K562 (cell line): ENCODE data around the gene MKRN1. TPM values are rescaled to one million over a fixed set of nuclear protein-coding genes. Genes with fewer than 3 reads are reported as not detected.

ENCODE experiments used
- E2F3 ChIP-seq: fragments of 250-450 bp; sonication (Bioruptor Pico); IDR thresholded peaks from 2 replicates; pipeline ENCODE4 v1.4.0; 2020; ENCODE audit warnings: mild to moderate bottlenecking
- HMG20B ChIP-seq: fragments of 250-450 bp; sonication (Bioruptor Pico); IDR thresholded peaks from 2 replicates; pipeline ENCODE4 v1.5.0; 2021; ENCODE audit warnings: mild to moderate bottlenecking
- NFE2L1 ChIP-seq: fragments of 450-650 bp; IDR thresholded peaks from 2 replicates; pipeline ENCODE4 v1.6.1; 2016; ENCODE audit warnings: missing genetic modification characterization, low read depth, mild to moderate bottlenecking, missing compliant biosample characterization, moderate library complexity, borderline replicate concordance
- SIRT6 ChIP-seq: IDR thresholded peaks from one replicate; pipeline ENCODE4 v1.6.1; 2012; ENCODE audit warnings: low read depth, mild to moderate bottlenecking, control low read depth, inconsistent platforms, low read length, moderate library complexity
- ZNF551 ChIP-seq: fragments of 250-450 bp; sonication (Bioruptor Pico); IDR thresholded peaks from 2 replicates; pipeline ENCODE4 v1.5.0; 2021; ENCODE audit warnings: mild to moderate bottlenecking, moderate library complexity
- polyA plus RNA-seq, 8 experiments: library from polyadenylated mRNA; depleted of rRNA in 4 of 8; stranded (reverse) in 5 of 8; unstranded in 3 of 8; fragments of >200 nt; fragmentation: Nextera tagmentation in 2 of 8; fragmentation: Illumina TruSeq in 1 of 8; extraction: Ambion mirVana in 2 of 8; extraction: Trizol in 1 of 8; gene quantifications; 2 replicates each; pipeline versions ENCODE4 v1.2.1 to v1.2.3, GENCODE V29; 2011 to 2014; ENCODE audit warnings: inconsistent platforms in 1 of 8, missing spikeins in 1 of 8
- total RNA-seq, 7 experiments: library from RNA; depleted of rRNA in 6 of 7; stranded (reverse); fragments of >200 nt in 6 of 7; fragmentation: Illumina TruSeq in 2 of 7; extraction: Trizol in 2 of 7; gene quantifications; 2 replicates each; pipeline versions ENCODE4 v1.2.1 to v1.2.3, GENCODE V29; 2011 to 2021; ENCODE audit warnings: low replicate concordance in 1 of 7
- TF ChIP-seq, protein P1 (sequence below), 2 experiments: fragments of 450-650 bp in 1 of 2; IDR thresholded peaks; 2 replicates each; pipeline ENCODE4 v1.6.1; 2011 to 2017; ENCODE audit warnings: low read depth in 2 of 2, antibody characterized with exemption in 1 of 2, borderline replicate concordance in 1 of 2, low read length in 1 of 2, mild to moderate bottlenecking in 1 of 2, mixed read lengths in 1 of 2; ENCODE audit not compliant: control insufficient read depth in 1 of 2
- TF ChIP-seq, protein P2 (sequence below): sonication (generic); IDR thresholded peaks from 2 replicates; pipeline ENCODE4 v1.6.1; 2016
- TF ChIP-seq, protein P3 (sequence below): sonication (generic); formaldehyde crosslinking; IDR thresholded peaks from 2 replicates; pipeline ENCODE4 v1.8.0; 2022; ENCODE audit warnings: mild to moderate bottlenecking, missing genetic modification reagents
- TF ChIP-seq, protein P4 (sequence below), 2 experiments: fragments of 450-650 bp in 1 of 2; sonication (generic) in 1 of 2; formaldehyde crosslinking in 1 of 2; IDR thresholded peaks in 1 of 2; conservative IDR thresholded peaks in 1 of 2; 2 replicates each; pipeline versions ENCODE4 v1.6.1 to v1.8.1; 2016 to 2023; ENCODE audit warnings: mild to moderate bottlenecking in 2 of 2, moderate library complexity in 2 of 2, inconsistent platforms in 1 of 2, missing genetic modification reagents in 1 of 2
- TF ChIP-seq, protein P5 (sequence below): fragments of 450-650 bp; IDR thresholded peaks from 2 replicates; pipeline ENCODE4 v1.6.1; 2018; ENCODE audit not compliant: partially characterized antibody

The MKRN1 gene
- total and polyA plus RNA-seq, 9 of the 15 experiments (the other 6 are each of a cell fraction or from before 2014, with no cell fraction given) = 30.5 to 90.3 (median 76.0) TPM

DNA sequence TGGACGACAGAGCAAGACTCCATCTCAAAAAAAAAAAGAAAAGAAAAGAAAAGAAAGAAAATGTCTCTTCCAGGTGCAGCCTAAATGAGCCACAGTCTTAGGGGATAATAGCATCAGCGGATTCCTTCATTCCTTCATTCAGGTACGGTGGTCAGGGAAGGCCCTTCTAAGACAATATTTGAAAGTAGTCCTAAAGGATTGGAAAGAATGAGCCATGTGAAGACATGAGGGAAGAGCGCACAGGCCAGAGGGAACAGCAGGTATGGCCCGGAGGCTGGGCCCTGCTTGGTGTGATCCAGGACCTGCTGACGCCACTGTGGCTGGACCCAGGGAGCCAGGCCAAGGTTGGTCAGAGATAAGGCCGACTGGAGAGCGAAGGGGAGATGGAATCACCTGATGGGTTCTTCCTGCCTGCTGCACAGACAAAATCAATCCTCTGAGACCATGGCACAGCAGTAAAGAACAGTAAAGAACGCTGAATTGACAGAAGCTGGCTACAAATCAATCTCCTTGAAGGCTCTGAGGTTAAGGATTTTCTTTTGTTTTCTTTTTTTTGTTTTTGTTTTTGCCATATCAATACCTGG, 16.3 kb upstream of the MKRN1 start (continued):
- TF ChIP-seq, protein P1, sequence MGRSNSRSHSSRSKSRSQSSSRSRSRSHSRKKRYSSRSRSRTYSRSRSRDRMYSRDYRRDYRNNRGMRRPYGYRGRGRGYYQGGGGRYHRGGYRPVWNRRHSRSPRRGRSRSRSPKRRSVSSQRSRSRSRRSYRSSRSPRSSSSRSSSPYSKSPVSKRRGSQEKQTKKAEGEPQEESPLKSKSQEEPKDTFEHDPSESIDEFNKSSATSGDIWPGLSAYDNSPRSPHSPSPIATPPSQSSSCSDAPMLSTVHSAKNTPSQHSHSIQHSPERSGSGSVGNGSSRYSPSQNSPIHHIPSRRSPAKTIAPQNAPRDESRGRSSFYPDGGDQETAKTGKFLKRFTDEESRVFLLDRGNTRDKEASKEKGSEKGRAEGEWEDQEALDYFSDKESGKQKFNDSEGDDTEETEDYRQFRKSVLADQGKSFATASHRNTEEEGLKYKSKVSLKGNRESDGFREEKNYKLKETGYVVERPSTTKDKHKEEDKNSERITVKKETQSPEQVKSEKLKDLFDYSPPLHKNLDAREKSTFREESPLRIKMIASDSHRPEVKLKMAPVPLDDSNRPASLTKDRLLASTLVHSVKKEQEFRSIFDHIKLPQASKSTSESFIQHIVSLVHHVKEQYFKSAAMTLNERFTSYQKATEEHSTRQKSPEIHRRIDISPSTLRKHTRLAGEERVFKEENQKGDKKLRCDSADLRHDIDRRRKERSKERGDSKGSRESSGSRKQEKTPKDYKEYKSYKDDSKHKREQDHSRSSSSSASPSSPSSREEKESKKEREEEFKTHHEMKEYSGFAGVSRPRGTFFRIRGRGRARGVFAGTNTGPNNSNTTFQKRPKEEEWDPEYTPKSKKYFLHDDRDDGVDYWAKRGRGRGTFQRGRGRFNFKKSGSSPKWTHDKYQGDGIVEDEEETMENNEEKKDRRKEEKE (IDR thresholded peaks at IDR 0.05; ENCODE audit: borderline replicate concordance in 1 of 2, control insufficient read depth in 1 of 2, low read depth in 2 of 2, low read length in 1 of 2) = no peak
- TF ChIP-seq SIRT6 = no peak
- no peak for TF ChIP-seq HMG20B (CRISPR knock-in tag)
- TF ChIP-seq, protein P2, sequence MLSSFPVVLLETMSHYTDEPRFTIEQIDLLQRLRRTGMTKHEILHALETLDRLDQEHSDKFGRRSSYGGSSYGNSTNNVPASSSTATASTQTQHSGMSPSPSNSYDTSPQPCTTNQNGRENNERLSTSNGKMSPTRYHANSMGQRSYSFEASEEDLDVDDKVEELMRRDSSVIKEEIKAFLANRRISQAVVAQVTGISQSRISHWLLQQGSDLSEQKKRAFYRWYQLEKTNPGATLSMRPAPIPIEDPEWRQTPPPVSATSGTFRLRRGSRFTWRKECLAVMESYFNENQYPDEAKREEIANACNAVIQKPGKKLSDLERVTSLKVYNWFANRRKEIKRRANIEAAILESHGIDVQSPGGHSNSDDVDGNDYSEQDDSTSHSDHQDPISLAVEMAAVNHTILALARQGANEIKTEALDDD = no peak
- TF ChIP-seq E2F3 (CRISPR knock-in tag) = no peak
- no peak for TF ChIP-seq ZNF551 (CRISPR knock-in tag)
- TF ChIP-seq NFE2L1 (tag) = no peak
- TF ChIP-seq, protein P3, sequence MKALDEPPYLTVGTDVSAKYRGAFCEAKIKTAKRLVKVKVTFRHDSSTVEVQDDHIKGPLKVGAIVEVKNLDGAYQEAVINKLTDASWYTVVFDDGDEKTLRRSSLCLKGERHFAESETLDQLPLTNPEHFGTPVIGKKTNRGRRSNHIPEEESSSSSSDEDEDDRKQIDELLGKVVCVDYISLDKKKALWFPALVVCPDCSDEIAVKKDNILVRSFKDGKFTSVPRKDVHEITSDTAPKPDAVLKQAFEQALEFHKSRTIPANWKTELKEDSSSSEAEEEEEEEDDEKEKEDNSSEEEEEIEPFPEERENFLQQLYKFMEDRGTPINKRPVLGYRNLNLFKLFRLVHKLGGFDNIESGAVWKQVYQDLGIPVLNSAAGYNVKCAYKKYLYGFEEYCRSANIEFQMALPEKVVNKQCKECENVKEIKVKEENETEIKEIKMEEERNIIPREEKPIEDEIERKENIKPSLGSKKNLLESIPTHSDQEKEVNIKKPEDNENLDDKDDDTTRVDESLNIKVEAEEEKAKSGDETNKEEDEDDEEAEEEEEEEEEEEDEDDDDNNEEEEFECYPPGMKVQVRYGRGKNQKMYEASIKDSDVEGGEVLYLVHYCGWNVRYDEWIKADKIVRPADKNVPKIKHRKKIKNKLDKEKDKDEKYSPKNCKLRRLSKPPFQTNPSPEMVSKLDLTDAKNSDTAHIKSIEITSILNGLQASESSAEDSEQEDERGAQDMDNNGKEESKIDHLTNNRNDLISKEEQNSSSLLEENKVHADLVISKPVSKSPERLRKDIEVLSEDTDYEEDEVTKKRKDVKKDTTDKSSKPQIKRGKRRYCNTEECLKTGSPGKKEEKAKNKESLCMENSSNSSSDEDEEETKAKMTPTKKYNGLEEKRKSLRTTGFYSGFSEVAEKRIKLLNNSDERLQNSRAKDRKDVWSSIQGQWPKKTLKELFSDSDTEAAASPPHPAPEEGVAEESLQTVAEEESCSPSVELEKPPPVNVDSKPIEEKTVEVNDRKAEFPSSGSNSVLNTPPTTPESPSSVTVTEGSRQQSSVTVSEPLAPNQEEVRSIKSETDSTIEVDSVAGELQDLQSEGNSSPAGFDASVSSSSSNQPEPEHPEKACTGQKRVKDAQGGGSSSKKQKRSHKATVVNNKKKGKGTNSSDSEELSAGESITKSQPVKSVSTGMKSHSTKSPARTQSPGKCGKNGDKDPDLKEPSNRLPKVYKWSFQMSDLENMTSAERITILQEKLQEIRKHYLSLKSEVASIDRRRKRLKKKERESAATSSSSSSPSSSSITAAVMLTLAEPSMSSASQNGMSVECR (CRISPR knock-in tag) = no peak
- TF ChIP-seq, protein P4, sequence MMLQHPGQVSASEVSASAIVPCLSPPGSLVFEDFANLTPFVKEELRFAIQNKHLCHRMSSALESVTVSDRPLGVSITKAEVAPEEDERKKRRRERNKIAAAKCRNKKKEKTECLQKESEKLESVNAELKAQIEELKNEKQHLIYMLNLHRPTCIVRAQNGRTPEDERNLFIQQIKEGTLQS (IDR thresholded peaks at IDR 0.05) = 0 out of 2 replicates have a peak, but pooled peaks have one; percentile 15
- TF ChIP-seq, protein P4 (CRISPR knock-in tag; conservative IDR thresholded peaks at IDR 0.05) = no peak
- TF ChIP-seq, protein P5, sequence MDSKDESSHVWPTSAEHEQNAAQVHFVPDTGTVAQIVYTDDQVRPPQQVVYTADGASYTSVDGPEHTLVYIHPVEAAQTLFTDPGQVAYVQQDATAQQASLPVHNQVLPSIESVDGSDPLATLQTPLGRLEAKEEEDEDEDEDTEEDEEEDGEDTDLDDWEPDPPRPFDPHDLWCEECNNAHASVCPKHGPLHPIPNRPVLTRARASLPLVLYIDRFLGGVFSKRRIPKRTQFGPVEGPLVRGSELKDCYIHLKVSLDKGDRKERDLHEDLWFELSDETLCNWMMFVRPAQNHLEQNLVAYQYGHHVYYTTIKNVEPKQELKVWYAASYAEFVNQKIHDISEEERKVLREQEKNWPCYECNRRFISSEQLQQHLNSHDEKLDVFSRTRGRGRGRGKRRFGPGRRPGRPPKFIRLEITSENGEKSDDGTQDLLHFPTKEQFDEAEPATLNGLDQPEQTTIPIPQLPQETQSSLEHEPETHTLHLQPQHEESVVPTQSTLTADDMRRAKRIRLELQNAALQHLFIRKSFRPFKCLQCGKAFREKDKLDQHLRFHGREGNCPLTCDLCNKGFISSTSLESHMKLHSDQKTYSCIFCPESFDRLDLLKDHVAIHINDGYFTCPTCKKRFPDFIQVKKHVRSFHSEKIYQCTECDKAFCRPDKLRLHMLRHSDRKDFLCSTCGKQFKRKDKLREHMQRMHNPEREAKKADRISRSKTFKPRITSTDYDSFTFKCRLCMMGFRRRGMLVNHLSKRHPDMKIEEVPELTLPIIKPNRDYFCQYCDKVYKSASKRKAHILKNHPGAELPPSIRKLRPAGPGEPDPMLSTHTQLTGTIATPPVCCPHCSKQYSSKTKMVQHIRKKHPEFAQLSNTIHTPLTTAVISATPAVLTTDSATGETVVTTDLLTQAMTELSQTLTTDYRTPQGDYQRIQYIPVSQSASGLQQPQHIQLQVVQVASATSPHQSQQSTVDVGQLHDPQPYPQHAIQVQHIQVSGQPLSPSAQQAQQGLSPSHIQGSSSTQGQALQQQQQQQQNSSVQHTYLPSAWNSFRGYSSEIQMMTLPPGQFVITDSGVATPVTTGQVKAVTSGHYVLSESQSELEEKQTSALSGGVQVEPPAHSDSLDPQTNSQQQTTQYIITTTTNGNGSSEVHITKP = peak; percentile 94
